Loucy (cell line): Measurements from ENCODE around the gene HOTAIR.

Experiments
- EZH2phosphoT487 ChIP-seq: fragments of 200-600 bp; IDR thresholded peaks from 2 replicates; pipeline ENCODE4 v1.6.1; 2018; ENCODE audit warnings: antibody characterized with exemption, mild to moderate bottlenecking, moderate library complexity, borderline replicate concordance
- TF ChIP-seq, protein P1 (sequence below): fragments of 200-600 bp; sonication (generic); conservative IDR thresholded peaks from 2 replicates; pipeline ENCODE4 v1.5.1; 2014; ENCODE audit warnings: mild to moderate bottlenecking, antibody characterized with exemption, low read length

- TF ChIP-seq, protein P1, sequence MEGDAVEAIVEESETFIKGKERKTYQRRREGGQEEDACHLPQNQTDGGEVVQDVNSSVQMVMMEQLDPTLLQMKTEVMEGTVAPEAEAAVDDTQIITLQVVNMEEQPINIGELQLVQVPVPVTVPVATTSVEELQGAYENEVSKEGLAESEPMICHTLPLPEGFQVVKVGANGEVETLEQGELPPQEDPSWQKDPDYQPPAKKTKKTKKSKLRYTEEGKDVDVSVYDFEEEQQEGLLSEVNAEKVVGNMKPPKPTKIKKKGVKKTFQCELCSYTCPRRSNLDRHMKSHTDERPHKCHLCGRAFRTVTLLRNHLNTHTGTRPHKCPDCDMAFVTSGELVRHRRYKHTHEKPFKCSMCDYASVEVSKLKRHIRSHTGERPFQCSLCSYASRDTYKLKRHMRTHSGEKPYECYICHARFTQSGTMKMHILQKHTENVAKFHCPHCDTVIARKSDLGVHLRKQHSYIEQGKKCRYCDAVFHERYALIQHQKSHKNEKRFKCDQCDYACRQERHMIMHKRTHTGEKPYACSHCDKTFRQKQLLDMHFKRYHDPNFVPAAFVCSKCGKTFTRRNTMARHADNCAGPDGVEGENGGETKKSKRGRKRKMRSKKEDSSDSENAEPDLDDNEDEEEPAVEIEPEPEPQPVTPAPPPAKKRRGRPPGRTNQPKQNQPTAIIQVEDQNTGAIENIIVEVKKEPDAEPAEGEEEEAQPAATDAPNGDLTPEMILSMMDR = no peak
- TF ChIP-seq EZH2phosphoT487 = no peak
Measured at GRCh38 chr12:53977596-53978445, 3.1 kb upstream of the HOTAIR start.
